Measurements from ENCODE around the gene SYS1.
A peak's percentile ranks its signal among the peaks of the same experiment; 100 is the strongest.
"Not testable (repeated sequence)": the region's sequence is repeated elsewhere in the genome, so short reads cannot be mapped to it uniquely, and the experiment has no call there.

Gene SYS1

DNA sequence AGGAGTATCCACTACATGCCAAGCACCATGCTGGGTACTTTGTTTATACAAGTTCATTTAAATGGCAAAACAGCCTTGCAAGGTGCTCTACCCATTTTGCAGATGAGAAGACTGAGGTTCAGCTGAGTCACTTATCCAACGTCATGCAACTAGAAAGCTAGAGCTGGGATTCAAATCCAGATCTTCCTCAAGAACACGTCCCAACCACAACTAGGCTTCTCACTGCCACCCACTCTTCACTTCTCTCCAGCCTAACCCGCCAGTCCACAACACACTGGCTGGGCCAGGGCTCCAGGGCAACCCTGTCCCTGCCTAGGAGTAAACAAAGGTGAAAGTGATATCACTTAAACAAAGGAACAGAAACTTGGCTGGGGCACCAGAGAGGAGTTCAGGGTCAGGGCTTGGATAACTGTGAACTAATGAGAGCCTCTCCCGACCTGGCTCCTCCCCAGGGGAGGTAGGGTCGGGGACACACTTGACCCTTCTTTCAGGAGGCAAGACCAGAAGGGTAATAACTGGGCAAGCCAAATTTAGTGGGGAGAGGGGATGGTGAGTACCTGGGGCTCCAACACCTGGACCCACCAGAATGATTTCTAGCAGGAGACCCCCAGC, 22.6 kb upstream of the SYS1 start:
- DNase-seq: no peak

DNA sequence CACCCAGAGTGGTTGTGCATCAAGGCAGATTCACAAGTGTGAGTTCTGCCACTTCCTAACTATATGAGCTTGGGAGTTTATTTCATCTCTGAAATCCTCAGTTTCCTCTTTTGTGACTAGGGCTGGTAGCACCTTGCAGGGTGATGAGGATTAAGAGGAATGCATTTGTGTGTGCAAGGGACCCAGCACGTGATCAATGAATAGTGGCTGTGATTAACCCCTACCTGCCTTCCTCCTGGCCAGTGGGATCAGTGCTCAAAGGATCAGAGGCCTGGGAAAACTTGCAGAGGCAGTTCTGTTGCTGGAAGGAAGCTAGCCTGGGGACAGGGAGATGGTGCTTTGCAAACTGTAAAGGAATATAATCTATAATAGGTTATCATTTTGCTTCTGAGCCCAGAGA, 22.0 kb upstream of the SYS1 start:
- no peak for DNase-seq

DNA sequence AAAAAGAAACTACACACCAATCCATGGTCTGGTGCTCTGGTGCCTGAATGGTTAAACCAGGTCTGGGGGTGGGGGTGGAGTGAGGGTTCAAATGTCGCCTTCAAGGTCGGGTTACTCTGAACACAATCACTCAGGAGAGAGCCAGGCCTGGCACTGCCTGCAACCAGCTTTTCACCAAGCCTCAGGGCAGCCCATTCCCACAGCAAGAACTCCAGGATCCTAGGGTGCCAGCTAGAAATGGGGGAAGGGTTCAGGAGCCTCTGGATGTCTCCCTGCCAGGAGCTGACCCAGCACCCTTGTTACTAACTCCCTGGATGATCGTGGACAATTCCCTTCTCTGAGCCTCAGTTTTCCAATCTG, 21.4 kb upstream of the SYS1 start:
- no peak for DNase-seq

DNA sequence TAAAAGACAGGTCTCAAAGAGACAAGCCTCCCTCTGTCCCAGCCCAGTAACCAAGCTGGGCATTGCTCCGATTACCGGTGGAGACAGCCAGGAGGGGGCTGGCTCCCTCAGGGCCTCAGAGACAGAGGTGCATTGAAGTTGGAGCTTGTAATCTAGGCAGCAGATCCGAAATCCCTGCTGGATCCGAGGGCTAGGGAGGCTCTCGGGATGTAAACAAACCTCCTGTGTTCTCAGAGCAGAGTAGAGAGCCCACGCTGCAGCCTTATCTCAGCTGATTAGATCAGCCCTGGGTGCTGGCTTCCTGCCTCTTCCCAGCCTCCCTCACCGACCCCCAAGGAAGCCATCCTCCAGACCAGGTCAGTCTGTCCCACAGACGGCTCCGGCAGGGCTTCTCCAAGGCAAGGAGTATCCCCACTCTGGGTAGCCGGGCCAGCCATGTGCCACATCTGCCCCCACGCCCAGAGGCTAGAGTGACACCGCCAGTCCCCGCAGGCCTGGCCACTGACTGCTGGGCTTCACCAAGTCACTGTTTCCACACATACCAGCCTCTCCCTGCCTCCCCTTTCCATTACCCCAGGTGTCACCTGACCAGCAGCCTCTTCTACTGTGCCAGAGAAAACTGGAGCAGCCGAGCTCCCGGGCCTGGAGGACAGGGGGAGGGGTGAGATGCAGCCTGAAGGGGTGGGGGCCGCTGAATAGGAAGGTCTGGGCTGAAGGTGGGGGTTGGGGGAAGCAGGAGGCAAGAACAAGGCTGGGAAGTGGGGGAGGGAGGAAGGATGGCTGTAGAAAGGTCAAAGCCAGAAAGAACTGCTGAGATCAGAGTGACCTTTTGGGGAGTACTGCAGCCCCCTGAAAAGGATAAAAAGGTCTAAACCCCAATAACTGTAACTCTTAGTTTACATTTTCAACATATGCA, 20.8 kb upstream of the SYS1 start:
- DNase-seq: no peak

DNA sequence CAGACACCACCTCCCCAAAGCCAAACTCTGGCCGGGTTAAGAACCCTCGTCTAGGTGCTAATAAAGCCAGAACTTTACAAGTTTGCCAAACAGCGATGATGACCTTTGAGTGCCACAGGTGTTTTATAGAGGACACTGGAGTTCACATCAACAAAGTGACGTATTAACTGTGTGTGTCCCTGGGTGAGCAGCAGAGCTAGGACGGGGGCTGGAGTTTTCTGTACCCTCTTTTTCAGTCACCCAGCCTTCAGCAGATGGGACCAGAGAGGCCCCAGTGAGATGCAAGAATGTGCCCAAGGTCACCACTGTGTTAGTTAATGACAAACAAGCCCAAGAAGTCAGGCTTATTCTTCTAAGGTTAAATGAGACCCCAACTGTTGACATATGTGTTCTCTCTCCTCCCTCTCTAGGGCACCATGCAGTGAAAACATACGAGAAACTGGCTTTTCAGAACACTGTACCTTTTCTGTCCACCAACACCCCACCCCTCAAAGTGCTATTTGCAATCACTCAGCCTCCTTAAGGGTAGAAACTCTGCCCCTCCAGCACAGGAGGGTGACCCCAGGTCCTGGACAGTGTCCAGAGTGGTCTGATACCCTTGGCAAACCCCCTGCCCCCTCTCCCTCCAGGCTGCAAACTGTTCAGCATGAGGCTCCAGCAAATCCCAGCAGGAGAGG, 20.0 kb upstream of the SYS1 start:
- DNase-seq: no peak

DNA sequence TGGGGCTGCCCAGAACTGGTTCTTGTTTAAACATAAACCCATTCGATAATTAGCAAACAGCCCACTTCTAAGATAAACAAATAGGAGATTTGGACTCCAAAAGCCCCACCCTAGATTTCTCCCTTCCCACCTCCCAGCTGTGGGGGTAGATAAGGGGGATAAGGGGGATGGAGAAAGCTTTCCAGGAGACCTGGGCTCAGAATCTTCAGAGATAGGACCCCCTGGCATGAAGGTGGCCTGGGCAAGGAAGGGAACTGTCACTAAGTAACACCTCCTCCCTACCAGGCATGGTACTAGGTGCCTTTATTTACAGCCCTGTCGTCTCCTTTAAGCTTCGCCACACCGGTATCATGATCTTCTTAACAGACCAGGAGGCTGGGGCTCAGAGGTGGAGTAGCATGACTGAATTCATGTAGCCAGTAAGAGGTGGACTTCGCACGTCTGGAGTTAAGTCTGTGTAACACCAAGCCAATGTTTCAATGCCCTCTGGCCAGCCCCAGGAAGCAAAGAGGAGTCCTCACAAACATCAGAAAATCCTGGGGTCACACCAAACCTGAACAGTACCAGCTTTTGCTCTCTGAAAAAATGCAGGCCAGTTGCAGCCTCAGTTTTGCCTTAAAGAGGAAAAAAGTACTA, 19.3 kb upstream of the SYS1 start:
- no peak for DNase-seq

DNA sequence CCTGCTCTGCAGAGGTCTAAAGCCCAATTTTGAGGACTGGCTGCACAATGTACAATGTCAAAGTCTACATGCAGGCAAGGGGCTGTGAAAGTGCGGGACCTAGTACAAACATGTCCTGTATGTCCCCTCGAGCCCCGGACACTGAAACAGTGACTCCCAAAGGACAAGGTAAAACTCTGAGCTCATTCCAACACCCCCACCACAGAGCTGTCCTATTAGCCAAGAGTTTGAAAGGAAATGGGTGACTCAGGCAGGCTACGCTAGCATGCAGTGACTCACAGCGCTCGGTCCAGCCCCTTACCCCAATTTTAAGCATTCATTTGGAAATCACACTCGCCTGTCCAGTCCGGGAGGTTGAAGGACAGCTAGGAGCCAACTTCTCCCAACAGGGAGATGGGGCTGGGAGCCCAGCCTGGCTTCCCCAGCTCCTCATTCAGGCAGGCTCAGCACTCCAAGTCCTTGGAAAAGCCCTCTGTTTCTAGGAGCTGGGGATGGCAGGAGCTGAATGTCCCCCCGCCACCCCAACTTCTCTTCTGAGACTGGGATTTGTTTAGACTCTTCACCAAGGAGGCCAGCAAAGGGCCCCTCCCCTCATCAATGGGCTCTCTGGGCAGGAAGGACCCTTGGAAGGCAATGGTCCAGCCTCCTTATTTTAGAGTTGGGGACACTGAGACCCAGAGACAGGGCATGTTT, 18.6 kb upstream of the SYS1 start:
- no peak for DNase-seq

DNA sequence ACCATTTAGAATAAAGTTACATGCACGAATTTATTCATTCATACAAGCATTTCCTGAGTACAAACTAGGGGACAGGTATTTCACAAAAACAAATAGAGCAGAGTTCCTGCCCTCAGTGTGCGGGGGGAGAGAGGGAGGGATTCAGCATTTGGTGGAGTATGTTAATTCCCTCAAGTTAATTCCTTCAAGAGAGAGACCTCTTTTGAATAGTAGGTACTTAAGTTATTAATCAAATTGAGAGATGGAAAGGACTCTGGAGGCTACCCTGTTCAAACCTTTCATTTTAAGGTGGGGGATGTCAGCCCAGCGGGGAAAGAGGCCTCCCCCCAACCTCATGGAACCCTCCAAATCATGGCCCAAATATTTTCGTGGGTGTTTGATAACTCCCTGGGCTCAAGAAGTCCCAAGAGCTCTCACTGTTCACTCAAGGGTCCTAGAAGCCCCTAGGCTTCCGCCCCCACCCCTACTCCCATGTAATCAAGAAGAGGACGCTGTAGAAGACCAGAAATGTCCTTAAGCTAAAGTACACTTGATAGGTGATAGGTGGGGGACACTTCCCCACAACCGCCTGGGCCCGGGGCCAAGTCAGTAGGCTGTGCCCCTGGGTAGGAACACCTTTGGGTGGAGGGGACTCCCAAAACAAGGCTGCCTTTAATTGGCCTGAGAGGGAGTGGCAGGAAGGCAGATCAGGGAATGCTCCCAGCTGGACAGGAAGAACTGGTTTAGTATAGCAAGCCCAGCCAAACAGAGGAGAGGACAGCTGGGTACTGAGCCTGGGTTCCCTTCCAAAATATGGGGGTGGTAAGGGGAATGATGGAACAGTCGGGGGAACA, 17.6 kb upstream of the SYS1 start:
- no peak for DNase-seq

DNA sequence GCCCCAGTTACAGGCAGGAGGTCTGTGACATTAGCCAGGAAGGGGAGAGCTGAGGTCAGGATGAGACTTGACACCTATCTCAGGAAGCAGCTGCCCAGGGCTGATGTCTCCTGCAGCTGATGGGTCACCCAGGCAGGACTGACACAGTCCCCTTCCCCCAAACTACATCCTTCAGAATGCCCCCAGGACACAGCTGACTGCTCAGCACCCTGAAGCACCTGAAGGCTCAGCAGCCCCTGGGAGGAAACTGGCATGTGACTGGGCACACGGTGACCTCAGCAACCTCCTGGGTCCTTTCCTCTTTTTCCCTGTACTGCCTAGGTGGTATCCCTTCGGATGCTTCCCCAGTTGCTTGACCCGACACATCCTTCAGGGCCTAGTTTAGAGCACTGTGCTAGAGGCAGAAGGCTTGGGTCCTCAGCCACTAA, 16.7 kb upstream of the SYS1 start:
- DNase-seq: no peak

DNA sequence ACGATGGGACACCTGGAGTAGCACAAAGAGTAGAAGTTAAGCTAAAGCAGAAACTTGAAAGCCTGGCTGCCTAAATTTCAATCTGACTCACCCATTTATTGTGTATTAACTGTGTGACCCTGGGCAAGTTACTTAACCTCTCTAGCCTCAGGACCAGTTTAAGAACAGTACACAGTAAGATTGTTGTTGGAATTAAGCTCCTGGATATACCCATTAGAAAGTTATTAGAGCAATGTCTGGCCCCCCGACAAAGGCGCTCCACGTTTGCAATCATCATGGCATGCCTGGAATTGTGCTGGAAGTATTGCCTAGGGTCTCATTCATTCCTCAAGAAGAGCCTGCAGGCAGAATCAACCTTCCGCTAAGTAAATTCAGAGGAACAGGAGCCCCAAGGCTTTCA, 16.1 kb upstream of the SYS1 start:
- no peak for DNase-seq

DNA sequence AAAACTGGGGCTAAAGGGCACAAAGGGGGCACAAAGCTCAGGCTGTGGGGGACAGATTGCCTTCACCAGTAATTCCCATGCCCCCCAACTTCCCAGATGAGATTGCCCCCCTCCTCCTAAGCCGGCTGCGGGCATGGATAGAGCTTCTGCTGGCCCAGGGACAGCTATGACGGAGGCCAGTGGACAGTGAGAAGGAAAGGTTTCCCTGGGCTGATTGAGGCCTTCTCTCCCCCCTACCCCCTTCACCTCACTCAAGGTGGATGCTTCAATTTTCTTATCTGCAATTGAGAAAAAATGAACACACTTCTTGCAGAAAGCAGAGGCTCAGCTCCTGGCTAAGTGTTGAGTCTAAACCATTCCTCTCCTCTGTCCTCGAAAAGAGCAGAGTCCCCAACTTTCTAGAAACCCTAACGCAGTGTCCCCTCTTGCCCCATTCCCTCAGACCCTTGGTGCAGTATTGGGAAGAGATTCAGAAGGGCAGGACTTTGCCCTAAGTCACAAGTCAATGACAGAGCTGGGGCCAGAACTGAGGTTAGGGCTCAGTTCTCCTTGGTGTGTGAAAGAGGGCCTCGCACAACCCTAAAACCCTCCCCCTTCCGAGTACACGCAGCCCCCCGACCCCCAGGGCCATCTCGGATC, 15.5 kb upstream of the SYS1 start:
- DNase-seq: no peak

DNA sequence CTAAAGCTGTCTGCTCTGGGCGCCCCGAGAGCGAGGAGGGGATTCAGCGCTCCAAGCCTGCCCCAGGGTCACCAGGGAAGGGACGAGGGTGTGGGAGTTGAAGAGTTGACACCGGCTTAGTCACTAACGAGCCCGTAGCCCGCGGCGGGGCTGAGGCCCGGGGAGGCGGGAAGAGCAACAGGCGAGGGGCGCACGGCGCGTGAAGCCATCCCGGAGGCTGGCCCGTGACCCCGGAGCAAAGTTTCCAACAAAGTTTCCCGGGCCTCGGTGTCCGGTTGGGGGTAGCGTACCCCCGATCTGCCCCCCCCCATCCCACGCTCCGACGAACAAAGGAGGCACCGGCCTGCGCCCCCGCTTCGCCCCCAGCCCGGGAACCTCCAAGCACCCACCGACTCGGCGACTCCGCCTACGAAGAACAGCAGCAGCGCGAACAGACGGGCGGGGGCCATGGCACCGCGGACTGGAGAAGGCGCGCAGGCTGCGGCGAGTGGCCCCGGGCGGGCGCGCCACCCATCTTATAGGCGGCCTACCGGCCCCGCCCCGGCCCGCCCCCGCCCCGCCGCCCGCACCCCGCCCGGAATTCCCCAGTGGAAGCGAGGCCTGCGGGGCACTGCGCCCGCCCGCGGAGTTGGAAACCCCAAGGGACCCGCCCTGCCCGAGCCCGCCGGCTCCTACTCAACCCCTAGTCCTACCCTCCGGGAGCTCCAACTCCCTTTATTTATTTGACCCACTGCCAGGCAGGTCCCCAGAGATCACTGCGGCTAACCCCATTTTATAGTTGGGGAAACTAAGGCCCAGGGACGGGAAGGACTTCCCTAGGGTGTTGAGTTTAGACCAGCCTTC, 14.8 kb upstream of the SYS1 start, which contains the start of gene SDC4:
TSS of gene SDC4 (minus strand) at position 489 of the 843 bp plus-strand sequence. CDS start at position 449, 40 bp downstream.
- DNase-seq: peak; percentile 76

DNA sequence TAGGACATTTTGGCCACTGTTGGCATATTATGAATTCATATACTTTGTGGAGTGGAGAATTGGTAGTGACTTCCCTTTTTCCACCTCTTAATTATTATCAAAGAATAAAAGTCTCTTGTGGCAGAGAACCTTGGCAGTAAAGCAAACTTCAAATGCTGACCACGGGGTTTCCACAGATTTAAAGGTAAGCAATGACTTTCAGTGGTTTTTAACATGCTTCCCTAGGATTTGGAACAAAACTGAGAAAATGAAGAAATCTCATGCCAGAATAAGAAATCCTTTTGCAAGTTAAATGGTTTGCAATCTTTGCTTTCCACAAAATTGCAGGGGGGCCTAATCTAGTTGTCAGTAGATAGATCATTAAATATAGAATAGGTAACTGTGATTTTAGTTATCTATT, 12.7 kb upstream of the SYS1 start:
- no peak for DNase-seq

DNA sequence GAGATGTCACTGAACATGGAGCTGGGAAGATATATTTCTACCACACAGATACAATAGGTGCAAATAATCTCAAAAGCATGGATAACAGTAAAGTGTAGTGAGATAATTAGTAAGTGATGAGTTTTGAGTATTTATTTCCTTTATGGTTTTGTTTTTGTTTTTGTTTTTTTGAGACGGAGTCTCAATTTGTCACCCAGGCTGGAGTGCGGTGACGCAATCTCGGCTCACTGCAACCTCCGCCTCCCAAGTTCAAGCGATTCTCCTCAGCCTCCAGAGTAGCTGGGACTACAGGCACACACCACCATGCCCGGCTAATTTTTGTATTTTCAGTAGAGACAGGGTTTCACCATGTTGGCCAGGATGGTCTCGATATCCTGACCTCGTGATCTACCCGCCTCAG, 12.2 kb upstream of the SYS1 start:
- not testable (repeated sequence) for DNase-seq

DNA sequence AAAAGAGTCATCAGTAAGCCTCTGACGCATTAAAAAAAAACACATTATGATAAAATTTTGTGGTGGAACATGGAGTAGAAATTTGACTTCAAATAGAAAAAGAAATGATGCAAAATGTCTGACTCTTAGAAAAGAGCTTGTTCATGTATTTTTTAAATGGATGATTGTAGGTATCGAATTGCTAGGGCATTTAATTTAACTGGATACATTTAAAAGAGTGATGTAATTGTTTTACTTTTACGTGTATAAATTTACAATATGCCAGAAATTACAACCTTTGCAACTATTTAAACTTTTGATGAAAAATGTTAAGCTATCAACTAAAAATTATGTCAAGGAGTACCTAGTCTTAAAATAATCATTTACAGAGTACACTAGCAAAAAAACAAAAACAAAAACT, 10.2 kb upstream of the SYS1 start:
- no peak for DNase-seq

DNA sequence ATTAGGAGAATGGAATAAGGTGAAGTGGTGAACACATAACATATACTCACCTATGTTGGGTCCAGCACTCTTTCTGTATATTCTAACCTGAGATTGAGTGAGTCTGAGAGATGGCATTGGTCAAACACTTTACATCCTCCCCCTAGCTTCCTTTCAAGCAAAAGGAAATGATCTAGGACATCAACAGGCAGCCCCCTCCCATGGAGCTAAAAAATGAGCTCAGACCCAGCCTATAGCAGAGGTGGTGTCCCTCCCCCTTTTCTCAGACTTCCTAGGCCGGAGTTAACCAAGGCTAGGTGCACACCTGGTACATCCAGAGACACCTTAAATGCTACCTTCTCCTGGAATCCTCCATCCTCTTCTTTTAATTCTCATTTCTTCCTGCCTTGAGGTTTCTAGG, 9.2 kb upstream of the SYS1 start:
- DNase-seq: no peak

DNA sequence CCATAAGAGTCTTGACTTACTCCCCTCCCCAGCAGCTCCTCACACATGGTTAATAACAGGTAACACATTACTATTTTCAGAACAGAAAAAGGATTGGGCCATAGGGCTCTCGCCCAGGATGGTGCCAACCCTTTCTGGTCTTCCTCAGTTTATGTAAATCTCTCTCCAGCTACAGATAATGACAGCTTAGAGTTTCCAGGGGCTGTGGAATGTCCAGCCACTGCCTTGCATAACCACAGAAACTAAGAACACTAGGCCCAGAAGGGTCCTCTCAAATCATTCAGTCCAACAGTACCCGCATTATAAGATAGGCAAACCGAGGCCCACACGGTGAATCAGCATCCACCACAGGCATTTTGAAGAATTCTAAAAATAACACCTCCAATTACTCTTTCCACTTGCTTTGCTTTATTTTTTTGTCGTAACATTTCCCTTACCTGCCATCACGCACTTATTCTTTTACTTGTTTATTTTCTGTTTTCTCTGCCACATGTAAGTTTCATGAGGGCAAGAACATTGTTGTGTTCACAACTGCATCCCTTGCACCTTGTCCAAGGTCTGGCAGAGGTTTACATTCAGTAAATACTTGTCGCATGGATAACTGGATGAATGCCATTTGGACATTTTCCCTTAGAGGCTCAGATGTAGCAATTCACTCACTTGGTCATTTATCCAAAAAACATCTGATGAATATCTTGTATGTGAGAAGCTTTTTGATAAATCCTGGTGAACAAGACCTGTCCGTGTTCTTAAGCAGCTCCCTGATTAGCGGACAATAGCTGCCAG, 8.3 kb upstream of the SYS1 start:
- DNase-seq: no peak

DNA sequence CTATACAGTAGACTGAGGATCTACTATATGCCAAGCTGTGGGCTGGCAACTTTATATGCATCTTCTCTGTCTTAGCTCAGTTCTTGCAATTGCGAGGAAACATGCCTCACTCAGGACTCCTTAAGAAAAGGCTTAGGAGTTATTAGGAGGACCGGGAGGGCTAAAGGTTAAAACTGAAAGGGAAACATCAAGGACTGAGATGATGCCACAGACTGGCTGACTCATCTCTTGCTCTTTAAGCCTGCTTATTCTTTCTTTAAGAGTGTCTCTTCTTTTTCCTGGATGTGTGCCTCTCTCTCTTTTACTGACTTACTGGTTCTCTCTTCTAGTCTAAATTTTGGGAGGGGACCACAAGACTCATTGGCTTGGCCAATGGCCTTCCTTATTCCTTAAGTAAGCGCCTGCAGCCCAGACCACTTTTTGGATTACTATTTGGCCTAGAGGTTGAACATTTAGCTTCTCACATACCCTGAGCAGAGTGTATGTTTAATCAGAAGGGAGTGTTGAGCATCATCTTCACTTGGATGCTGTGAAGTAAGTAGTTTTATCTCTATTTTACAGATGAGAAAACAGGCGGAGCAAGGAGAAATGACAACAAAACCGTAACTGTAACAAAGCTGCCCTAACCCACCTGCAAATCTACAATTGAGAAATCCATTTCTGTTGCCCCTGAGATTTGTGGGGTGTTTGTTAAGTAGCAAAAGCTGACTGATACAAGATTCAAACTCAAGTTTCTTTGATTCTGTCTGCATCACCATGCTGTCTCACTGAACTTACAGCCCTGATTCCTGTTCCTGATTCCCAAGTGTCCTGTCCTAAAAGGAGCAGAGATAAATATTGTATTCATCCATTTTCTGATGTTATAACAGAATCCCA, 7.5 kb upstream of the SYS1 start:
- peak; percentile 73 for DNase-seq

Measured in activated CD4-positive, alpha-beta T cell treated with anti-CD3 and anti-CD28 coated beads, Interleukin-2, Interleukin-6, amounts not matched to agents 100 ng/mL and 50 ng/mL, durations not matched to agents 16 hours and 8 hours (primary cell).